Gastrocnemius medialis (tissue), 4 donors: ENCODE results near the gene MRPL48. TPM values are rescaled to one million over a fixed set of nuclear protein-coding genes. Genes with fewer than 3 reads are reported as not detected.
"Not testable (repeated sequence)": the region's sequence is repeated elsewhere in the genome, so short reads cannot be mapped to it uniquely, and the experiment has no call there.

Experiments
- ATAC-seq, 2 donors: fragments of 150-250 bp; one replicate each; pipeline ENCODE4 v1.9.1; 2016
- DNase-seq, 2 donors: peaks; one replicate each; pipeline ENCODE4 v3.0.0-alpha.2; 2019
- H3K27ac ChIP-seq, 4 donors: fragments of 200-600 bp; sonication (generic); 1 replicate in 1 of 4; 2 replicates in 3 of 4; pipeline ENCODE4 v1.5.1; 2016 to 2018; ENCODE audit warnings: mild to moderate bottlenecking in 2 of 4, moderate library complexity in 1 of 4
- H3K27me3 ChIP-seq, 3 donors: fragments of 200-600 bp; sonication (generic) in 2 of 3; 1 replicate in 1 of 3; 2 replicates in 2 of 3; pipeline versions ENCODE4 v1.5.1 to v1.6.0; 2016 to 2019; ENCODE audit warnings: mild to moderate bottlenecking in 1 of 3, moderate library complexity in 1 of 3
- H3K36me3 ChIP-seq, 2 donors: fragments of 200-600 bp; sonication (generic) in 1 of 2; one replicate each; pipeline ENCODE4 v1.5.1; 2017 to 2018
- H3K4me1 ChIP-seq, 2 donors: fragments of 200-600 bp; sonication (generic) in 1 of 2; one replicate each; pipeline ENCODE4 v1.5.1; 2016 to 2017; ENCODE audit warnings: mild to moderate bottlenecking in 2 of 2
- H3K4me3 ChIP-seq, 4 donors: fragments of 200-600 bp; sonication (generic) in 3 of 4; 1 replicate in 1 of 4; 2 replicates in 3 of 4; pipeline ENCODE4 v1.5.1; 2016 to 2019; ENCODE audit warnings: mild to moderate bottlenecking in 2 of 4
- H3K9me3 ChIP-seq, 3 donors: fragments of 200-600 bp; sonication (generic) in 2 of 3; 1 replicate in 1 of 3; 2 replicates in 2 of 3; pipeline ENCODE4 v1.5.1; 2016 to 2019
- CTCF ChIP-seq, 5 experiments: fragments of 450-650 bp in 3 of 5; fragments of 200-600 bp in 2 of 5; sonication (generic) in 2 of 5; IDR thresholded peaks in 4 of 5; conservative IDR thresholded peaks in 1 of 5; 1 replicate in 4 of 5; 2 replicates in 1 of 5; pipeline ENCODE4 v1.5.1; 2016 to 2019; ENCODE audit warnings: antibody characterized with exemption in 5 of 5, mild to moderate bottlenecking in 3 of 5, moderate library complexity in 3 of 5
- POLR2A ChIP-seq, 2 donors: fragments of 450-650 bp; IDR thresholded peaks; one replicate each; pipeline ENCODE4 v1.6.1; 2017; ENCODE audit warnings: antibody characterized with exemption in 2 of 2, mild to moderate bottlenecking in 2 of 2, moderate library complexity in 2 of 2
- in situ Hi-C, 4 donors: fragments of 200-750 bp; cut with MboI; loops; one replicate each; pipeline versions ENCODE4 v1.15.0 to v1.8.0; 2017; ENCODE audit warnings: low sequenced_read_pairs in 4 of 4
- intact Hi-C: fragments of 100-400 bp; cut with DNase I; formaldehyde crosslinking; loops from one replicate; pipeline ENCODE4 v1.15.1; 2023; ENCODE audit warnings: low total_unique reads
- total RNA-seq, 4 donors: library from RNA; depleted of rRNA; stranded (reverse); fragments of >200 nt; gene quantifications; one replicate each; pipeline versions ENCODE4 v1.1.0 to v1.2.3, GENCODE V29; 2016

MRPL48 gene
- total RNA-seq, 4 donors from 2014 or later: 9.0 to 29.1 (median 13.4) TPM

GRCh38 chr11:73762732-73763131 lies 24.9 kb upstream of the MRPL48 start:
- ATAC-seq (no peak), DNase-seq (no peak)
- in situ Hi-C loops (no loop called here), intact Hi-C loops (loop anchor here (5.0 kb wide), 1 partner anchor 115 kb away; the partner anchor contains the start of genes COA4 and PAAF1)
- peaks cover 18 to 19% of the 10 kb centered on the region in 2 donors for H3K4me1 ChIP-seq
- no peaks in the 10 kb centered on the region for H3K36me3 ChIP-seq
- no peak for TF ChIP-seq CTCF (IDR thresholded peaks at IDR 0.05 in 4 of 5, conservative IDR thresholded peaks at IDR 0.05 in 1 of 5)
- no peak for TF ChIP-seq POLR2A (IDR thresholded peaks at IDR 0.05)
- H3K4me3 ChIP-seq: no peak overlapping the region
- H3K9me3 ChIP-seq: no peaks in the 10 kb centered on the region
- no peak overlapping the region for H3K27ac ChIP-seq
- H3K27me3 ChIP-seq: no peaks in the 10 kb centered on the region

GRCh38 chr11:73766763-73767162 lies 20.9 kb upstream of the MRPL48 start:
- Histone ChIP-seq H3K36me3 (no peaks in the 10 kb centered on the region), H3K9me3 (no peaks in the 10 kb centered on the region), H3K4me1 (no peaks in the 10 kb centered on the region), H3K4me3 (no peak overlapping the region), H3K27ac (no peak overlapping the region), H3K27me3 (no peaks in the 10 kb centered on the region)
- ATAC-seq (no peak), DNase-seq (no peak)
- intact Hi-C loops: no loop called here
- TF ChIP-seq POLR2A (IDR thresholded peaks at IDR 0.05) (no peak), CTCF (IDR thresholded peaks at IDR 0.05 in 4 of 5, conservative IDR thresholded peaks at IDR 0.05 in 1 of 5) (no peak)
- in situ Hi-C loops: no loop called here

GRCh38 chr11:73770811-73771210 lies 16.9 kb upstream of the MRPL48 start:
- ATAC-seq, DNase-seq, H3K4me1 ChIP-seq, H3K27me3 ChIP-seq, in situ Hi-C loops, H3K36me3 ChIP-seq, intact Hi-C loops, H3K27ac ChIP-seq, H3K9me3 ChIP-seq, H3K4me3 ChIP-seq: not testable (repeated sequence)

- intact Hi-C loops (loop anchor here (1.0 kb wide), 2 partner anchors 9 to 18 kb away; partner anchors contain the start of gene RAB6A), in situ Hi-C loops (no loop called here)
- no peak for TF ChIP-seq CTCF (IDR thresholded peaks at IDR 0.05 in 4 of 5, conservative IDR thresholded peaks at IDR 0.05 in 1 of 5)
- TF ChIP-seq POLR2A (IDR thresholded peaks at IDR 0.05): peak; percentile 50 to 54
- ATAC-seq (peak; percentile 97 to 98), DNase-seq (peak; percentile 98)
- Histone ChIP-seq H3K4me3 (peak overlapping the region; percentile 50 to 70 (median 68)), H3K27ac (peak overlapping the region; percentile 85 to 92 (median 87)), H3K36me3 (no peaks in the 10 kb centered on the region), H3K4me1 (peaks cover 0 to 4% of the 10 kb centered on the region in 2 donors), H3K9me3 (no peaks in the 10 kb centered on the region), H3K27me3 (no peaks in the 10 kb centered on the region)
Measured at GRCh38 chr11:73779084-73779902, 8.4 kb upstream of the MRPL48 start.

DNA sequence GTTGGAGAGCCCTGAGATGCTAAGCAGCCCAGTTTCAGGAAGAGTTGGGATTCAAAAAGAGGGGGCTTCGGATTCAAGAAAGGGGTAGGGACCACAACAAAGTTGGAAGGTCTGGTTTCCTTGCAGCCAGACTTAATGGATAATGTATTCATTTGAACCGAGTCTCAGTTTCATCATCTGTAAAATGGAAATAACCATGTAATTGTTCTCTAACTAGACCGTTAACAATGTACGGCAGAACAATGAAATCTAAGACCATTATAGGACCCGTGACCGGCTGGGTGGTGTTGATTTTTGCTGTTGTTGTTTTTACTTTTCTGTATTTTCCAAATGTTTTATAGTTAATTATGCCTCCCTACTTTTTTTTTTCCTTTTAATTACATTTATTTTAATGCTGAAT lies 6.4 kb upstream of the MRPL48 start:
- Histone ChIP-seq H3K9me3 (no peaks in the 10 kb centered on the region), H3K27me3 (no peaks in the 10 kb centered on the region), H3K27ac (no peak overlapping the region), H3K4me3 (no peak overlapping the region), H3K36me3 (no peaks in the 10 kb centered on the region), H3K4me1 (peaks cover 0 to 4% of the 10 kb centered on the region in 2 donors)
- TF ChIP-seq POLR2A (IDR thresholded peaks at IDR 0.05) (no peak), CTCF (IDR thresholded peaks at IDR 0.05 in 4 of 5, conservative IDR thresholded peaks at IDR 0.05 in 1 of 5) (no peak)
- in situ Hi-C loops (loop anchor here in 1 of 4 donors (10.0 kb wide), 1 partner anchor 93 kb away; the partner anchor contains the start of genes COA4 and PAAF1), intact Hi-C loops (no loop called here)
- DNase-seq: no peak
- ATAC-seq: no peak
